Measurements from ENCODE around the gene GNG7. TPM values are rescaled to one million over a fixed set of nuclear protein-coding genes. Genes with fewer than 3 reads are reported as not detected.
"Not testable (repeated sequence)": the region's sequence is repeated elsewhere in the genome, so short reads cannot be mapped to it uniquely, and the experiment has no call there.

GNG7 gene
- total RNA-seq, 2 donors from 2014 or later: 5.7 to 12.9 TPM

DNA sequence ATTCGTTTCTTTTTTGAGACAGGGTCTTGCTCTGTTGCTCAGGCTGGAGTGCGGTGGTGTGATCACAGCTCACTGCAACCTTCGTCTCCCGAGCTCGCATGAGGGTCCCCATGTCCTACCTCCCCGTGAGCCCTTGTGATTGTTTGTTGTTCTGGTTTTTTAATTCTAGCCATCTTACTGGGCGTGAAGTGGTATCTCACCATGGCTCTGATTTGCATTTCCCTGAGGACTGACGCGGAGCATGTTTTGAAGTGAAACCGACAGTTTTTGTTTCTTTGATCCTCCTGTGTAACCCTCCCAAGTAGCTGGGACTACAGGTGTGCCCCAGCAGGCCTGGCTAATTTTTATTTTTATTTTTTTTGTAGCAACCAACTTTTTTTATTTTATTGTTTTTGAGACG is 21.7 kb downstream of the GNG7 start:
- intact Hi-C loops (cut with DNase I): no loop called here
- H3K27ac ChIP-seq: no peak overlapping the region

DNA sequence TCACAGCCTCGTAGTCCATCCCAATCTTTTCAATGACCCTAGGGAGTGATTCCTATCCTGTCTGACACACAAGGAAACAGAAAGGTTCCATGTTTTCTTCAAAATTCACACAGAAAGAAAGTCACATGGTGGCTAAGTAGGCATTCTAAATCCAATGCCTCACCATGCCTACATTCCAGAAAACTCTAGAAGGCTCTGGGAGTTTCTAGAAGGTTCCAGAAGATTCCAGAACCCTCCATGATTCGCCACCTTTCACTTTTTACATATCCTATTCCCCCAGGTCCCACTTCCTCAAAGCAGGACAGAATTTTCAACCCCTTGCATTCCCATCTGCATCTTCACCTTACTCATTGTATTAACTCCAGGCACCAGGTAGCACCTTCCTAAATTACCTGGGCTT is 23.1 kb downstream of the GNG7 start:
- WGBS, 2 donors: 93 to 100% methylated on average over 2 of the region's 2 CpGs
- Histone ChIP-seq H3K9me3 (no peaks in the 10 kb centered on the region), H3K4me1 (no peaks in the 10 kb centered on the region), H3K27ac (no peak overlapping the region), H3K4me3 (no peak overlapping the region), H3K36me3 (replicated peaks in 1 of 2; ENCODE audit: insufficient read depth in 1 of 2, low read depth in 2 of 2) (no peaks in the 10 kb centered on the region), H3K27me3 (no peaks in the 10 kb centered on the region)
- intact Hi-C loops (cut with DNase I): no loop called here
- ATAC-seq (no peak), DNase-seq (no peak)
- TF ChIP-seq, protein P1, sequence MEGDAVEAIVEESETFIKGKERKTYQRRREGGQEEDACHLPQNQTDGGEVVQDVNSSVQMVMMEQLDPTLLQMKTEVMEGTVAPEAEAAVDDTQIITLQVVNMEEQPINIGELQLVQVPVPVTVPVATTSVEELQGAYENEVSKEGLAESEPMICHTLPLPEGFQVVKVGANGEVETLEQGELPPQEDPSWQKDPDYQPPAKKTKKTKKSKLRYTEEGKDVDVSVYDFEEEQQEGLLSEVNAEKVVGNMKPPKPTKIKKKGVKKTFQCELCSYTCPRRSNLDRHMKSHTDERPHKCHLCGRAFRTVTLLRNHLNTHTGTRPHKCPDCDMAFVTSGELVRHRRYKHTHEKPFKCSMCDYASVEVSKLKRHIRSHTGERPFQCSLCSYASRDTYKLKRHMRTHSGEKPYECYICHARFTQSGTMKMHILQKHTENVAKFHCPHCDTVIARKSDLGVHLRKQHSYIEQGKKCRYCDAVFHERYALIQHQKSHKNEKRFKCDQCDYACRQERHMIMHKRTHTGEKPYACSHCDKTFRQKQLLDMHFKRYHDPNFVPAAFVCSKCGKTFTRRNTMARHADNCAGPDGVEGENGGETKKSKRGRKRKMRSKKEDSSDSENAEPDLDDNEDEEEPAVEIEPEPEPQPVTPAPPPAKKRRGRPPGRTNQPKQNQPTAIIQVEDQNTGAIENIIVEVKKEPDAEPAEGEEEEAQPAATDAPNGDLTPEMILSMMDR (IDR thresholded peaks at IDR 0.05): no peak
- no peak for TF ChIP-seq POLR2A (IDR thresholded peaks at IDR 0.05)

More for the DNA sequence above, 21.7 kb downstream of the GNG7 start:
- Histone ChIP-seq H3K4me3 (no peak overlapping the region), H3K27me3 (no peaks in the 10 kb centered on the region), H3K9me3 (no peaks in the 10 kb centered on the region), H3K4me1 (no peaks in the 10 kb centered on the region), H3K36me3 (replicated peaks in 1 of 2; ENCODE audit: insufficient read depth in 1 of 2, low read depth in 2 of 2) (no peaks in the 10 kb centered on the region)
- ATAC-seq (no peak), DNase-seq (no peak)
- WGBS, 2 donors: 94% methylated on average over 11 of the region's 11 CpGs
- TF ChIP-seq, protein P1 (IDR thresholded peaks at IDR 0.05): no peak
- TF ChIP-seq POLR2A (IDR thresholded peaks at IDR 0.05): no peak

DNA sequence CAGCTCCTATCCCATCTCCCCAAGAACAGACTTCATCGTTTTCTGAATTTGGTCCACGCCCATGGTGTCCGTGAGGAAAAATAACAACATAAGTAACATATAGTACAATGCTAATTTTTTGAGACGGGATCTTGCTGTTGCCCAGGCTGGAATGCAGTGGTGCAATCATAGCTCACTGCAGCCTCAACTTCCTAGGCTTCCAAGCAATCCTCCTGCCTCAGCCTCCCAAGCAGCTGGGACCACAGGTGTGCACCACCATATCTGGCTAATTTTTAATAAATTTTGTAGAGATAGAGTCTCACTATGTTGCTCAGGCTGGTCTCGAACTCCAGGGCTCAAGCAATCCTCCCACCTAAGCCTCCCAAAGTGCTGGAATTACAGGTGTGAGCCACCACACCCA is 23.5 kb downstream of the GNG7 start:
- H3K27me3 ChIP-seq; H3K4me1 ChIP-seq; H3K36me3 ChIP-seq (replicated peaks in 1 of 2; ENCODE audit: insufficient read depth in 1 of 2, low read depth in 2 of 2); H3K4me3 ChIP-seq; H3K27ac ChIP-seq; H3K9me3 ChIP-seq; intact Hi-C loops (cut with DNase I); ATAC-seq; DNase-seq: not testable (repeated sequence)
- WGBS, 2 donors: 90 to 100% methylated on average over 5 of the region's 5 CpGs

DNA sequence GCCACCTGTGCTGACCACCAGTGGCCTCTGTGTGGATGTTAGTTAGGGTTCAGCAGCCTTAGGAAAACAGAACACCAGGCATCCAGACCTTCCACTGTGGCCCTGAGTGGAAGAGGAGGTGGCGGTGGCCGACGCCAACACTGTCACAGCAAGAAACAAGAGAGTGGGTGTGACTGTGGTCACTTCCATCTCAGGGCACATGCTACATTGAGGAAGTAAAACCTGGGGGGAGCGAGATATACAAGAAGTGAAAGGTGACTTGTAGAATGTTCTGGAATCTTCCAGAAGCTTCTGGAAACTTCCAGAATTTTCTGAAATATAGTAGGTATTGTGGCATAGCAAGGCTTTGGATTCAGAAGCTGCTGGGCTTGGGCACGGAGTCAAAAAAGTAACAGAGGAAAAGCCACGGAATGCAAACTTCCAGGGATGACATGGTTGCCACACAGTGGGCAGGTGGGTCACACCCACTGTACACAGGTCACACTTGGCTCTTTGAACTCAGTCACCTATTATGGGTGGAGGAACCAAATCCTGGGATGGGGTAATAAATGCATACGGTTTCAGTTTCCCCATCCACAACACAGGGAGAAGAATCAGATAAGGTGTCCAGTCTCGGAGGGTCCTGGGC is 24.3 kb downstream of the GNG7 start:
- Histone ChIP-seq H3K4me1 (no peaks in the 10 kb centered on the region), H3K9me3 (no peaks in the 10 kb centered on the region), H3K36me3 (replicated peaks in 1 of 2; ENCODE audit: insufficient read depth in 1 of 2, low read depth in 2 of 2) (no peaks in the 10 kb centered on the region), H3K27ac (no peak overlapping the region), H3K27me3 (no peaks in the 10 kb centered on the region), H3K4me3 (no peak overlapping the region)
- ATAC-seq: no peak
- intact Hi-C loops (cut with DNase I): no loop called here
- 81 to 82% methylated on average over 8 of the region's 8 CpGs for WGBS, 2 donors
- DNase-seq: peak in 1 of 4 donors; percentile 21
- TF ChIP-seq, protein P1 (IDR thresholded peaks at IDR 0.05): no peak
- TF ChIP-seq POLR2A (IDR thresholded peaks at IDR 0.05): no peak

DNA sequence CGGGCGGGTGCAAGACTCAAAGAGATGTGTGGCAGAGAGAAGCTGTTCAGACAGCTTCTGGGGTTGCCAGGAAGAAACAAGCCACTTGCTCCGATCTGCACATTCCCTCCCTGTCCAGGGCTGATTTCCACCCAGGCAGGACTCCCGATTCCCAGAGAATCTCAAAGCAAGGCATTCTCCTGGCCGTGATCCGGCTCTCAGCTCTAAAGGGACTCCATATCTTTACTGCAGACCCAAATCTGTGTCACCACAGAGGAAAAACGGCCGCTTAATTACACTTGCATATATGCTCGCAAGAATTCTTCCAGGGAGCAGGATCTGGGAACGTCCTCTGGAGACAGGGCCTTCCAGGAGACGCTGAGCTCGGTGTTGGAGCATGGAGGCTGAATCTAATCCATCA is 25.7 kb downstream of the GNG7 start:
- Histone ChIP-seq H3K36me3 (replicated peaks in 1 of 2; ENCODE audit: insufficient read depth in 1 of 2, low read depth in 2 of 2) (no peaks in the 10 kb centered on the region), H3K9me3 (no peaks in the 10 kb centered on the region), H3K27me3 (no peaks in the 10 kb centered on the region), H3K4me1 (no peaks in the 10 kb centered on the region), H3K27ac (no peak overlapping the region), H3K4me3 (no peak overlapping the region)
- intact Hi-C loops (cut with DNase I): no loop called here
- TF ChIP-seq, protein P1 (IDR thresholded peaks at IDR 0.05): no peak
- no peak for TF ChIP-seq POLR2A (IDR thresholded peaks at IDR 0.05)
- 80 to 85% methylated on average over 10 to 12 of the region's 12 CpGs for WGBS, 2 donors
- no peak for ATAC-seq
- no peak for DNase-seq
